H9 (cell line): ENCODE data around the gene TMEM233. TPM values are rescaled to one million over a fixed set of nuclear protein-coding genes. Genes with fewer than 3 reads are reported as not detected.

ENCODE experiments used
- DNase-seq: peaks from one replicate; pipeline ENCODE4 v3.0.0-alpha.2; 2017
- H2AFZ ChIP-seq: one replicate; pipeline ENCODE4 v1.6.1; 2013; ENCODE audit warnings: mild to moderate bottlenecking, low read length, control low read depth, moderate library complexity
- H2AK5ac ChIP-seq: 2 replicates; pipeline ENCODE4 v1.6.1; 2013; ENCODE audit warnings: low read length, control low read depth, mixed read lengths; ENCODE audit not compliant: insufficient read length
- H2BK120ac ChIP-seq: one replicate; pipeline ENCODE4 v1.6.1; 2013; ENCODE audit warnings: low read depth, mild to moderate bottlenecking, low read length, control low read depth, inconsistent platforms; ENCODE audit not compliant: poor library complexity, severe bottlenecking
- H2BK12ac ChIP-seq: 2 replicates; pipeline ENCODE4 v1.6.1; 2013; ENCODE audit warnings: low read length, control low read depth, mixed read lengths, low read depth; ENCODE audit not compliant: insufficient read length
- H2BK15ac ChIP-seq: 2 replicates; pipeline ENCODE4 v1.6.1; 2013; ENCODE audit warnings: low read depth, low read length, control low read depth
- H2BK20ac ChIP-seq: one replicate; pipeline ENCODE4 v1.6.1; 2013; ENCODE audit warnings: low read depth, mild to moderate bottlenecking, low read length, control low read depth, inconsistent platforms; ENCODE audit not compliant: poor library complexity, severe bottlenecking
- H2BK5ac ChIP-seq: 2 replicates; pipeline ENCODE4 v1.6.1; 2013; ENCODE audit warnings: low read length, control low read depth, mixed read lengths; ENCODE audit not compliant: insufficient read length
- H3K14ac ChIP-seq: 2 replicates; pipeline ENCODE4 v1.6.1; 2013; ENCODE audit warnings: low read length, control low read depth; ENCODE audit not compliant: insufficient read depth
- H3K18ac ChIP-seq: 2 replicates; pipeline ENCODE4 v1.6.1; 2013; ENCODE audit warnings: low read depth, mild to moderate bottlenecking, mixed read lengths, low read length, control low read depth; ENCODE audit not compliant: insufficient read length
- H3K23ac ChIP-seq: 2 replicates; pipeline ENCODE4 v1.6.1; 2013; ENCODE audit warnings: low read length, control low read depth, mixed read lengths, low read depth; ENCODE audit not compliant: insufficient read length
- H3K23me2 ChIP-seq: 2 replicates; pipeline ENCODE4 v1.6.1; 2013; ENCODE audit warnings: low read depth, mild to moderate bottlenecking, mixed read lengths, low read length, control low read depth; ENCODE audit not compliant: insufficient read length, poor library complexity, severe bottlenecking
- H3K27ac ChIP-seq: 2 replicates; pipeline ENCODE4 v1.5.1; 2013; ENCODE audit warnings: low read length, control low read depth, mixed read lengths, low read depth; ENCODE audit not compliant: insufficient read length
- H3K27me3 ChIP-seq: 2 replicates; pipeline ENCODE4 v1.6.1; 2013; ENCODE audit warnings: low read length, control low read depth, inconsistent platforms; ENCODE audit not compliant: insufficient read depth
- H3K4ac ChIP-seq: 2 replicates; pipeline ENCODE4 v1.6.1; 2013; ENCODE audit warnings: low read depth, mild to moderate bottlenecking, control low read depth, inconsistent platforms, low read length, moderate library complexity
- H3K4me1 ChIP-seq: 2 replicates; pipeline ENCODE4 v1.6.1; 2013; ENCODE audit warnings: low read length, control low read depth, inconsistent platforms; ENCODE audit not compliant: insufficient read depth
- H3K4me2 ChIP-seq: 2 replicates; pipeline ENCODE4 v1.6.1; 2013; ENCODE audit warnings: low read length, control low read depth, mixed read lengths; ENCODE audit not compliant: insufficient read length, insufficient read depth
- H3K56ac ChIP-seq: 2 replicates; pipeline ENCODE4 v1.6.1; 2013; ENCODE audit warnings: low read depth, mild to moderate bottlenecking, mixed read lengths, low read length, control low read depth; ENCODE audit not compliant: insufficient read length
- H3K79me1 ChIP-seq: 2 replicates; pipeline ENCODE4 v1.6.1; 2013; ENCODE audit warnings: low read depth, mild to moderate bottlenecking, moderate library complexity, low read length, control low read depth, inconsistent platforms; ENCODE audit not compliant: insufficient read depth, poor library complexity, severe bottlenecking
- H3K79me2 ChIP-seq: 2 replicates; pipeline ENCODE4 v1.6.1; 2013; ENCODE audit warnings: low read length, control low read depth, inconsistent platforms; ENCODE audit not compliant: insufficient read depth
- H3K9ac ChIP-seq: 2 replicates; pipeline ENCODE4 v1.6.1; 2013; ENCODE audit warnings: low read length, control low read depth, mixed read lengths; ENCODE audit not compliant: insufficient read length; ENCODE audit errors: extremely low read depth
- H3K9me3 ChIP-seq: one replicate; pipeline ENCODE4 v1.6.1; 2013; ENCODE audit warnings: low read depth, low read length, inconsistent platforms; ENCODE audit not compliant: control insufficient read depth
- H3T11ph ChIP-seq: one replicate; pipeline ENCODE4 v1.6.1; 2013; ENCODE audit warnings: mild to moderate bottlenecking, low read length, control low read depth, inconsistent platforms
- H4K20me1 ChIP-seq: one replicate; pipeline ENCODE4 v1.6.1; 2013; ENCODE audit not compliant: control insufficient read depth, insufficient read length, insufficient read depth
- H4K5ac ChIP-seq: 2 replicates; pipeline ENCODE4 v1.6.1; 2013; ENCODE audit warnings: low read depth, mild to moderate bottlenecking, mixed read lengths, low read length, control low read depth; ENCODE audit not compliant: insufficient read length
- H4K8ac ChIP-seq: replicated peaks from 2 replicates; pipeline ENCODE4 v1.6.1; 2013; ENCODE audit warnings: low read length, control low read depth, mixed read lengths, low read depth; ENCODE audit not compliant: insufficient read length
- H4K91ac ChIP-seq: 2 replicates; pipeline ENCODE4 v1.6.1; 2013; ENCODE audit warnings: low read depth, mild to moderate bottlenecking, moderate library complexity, mixed read lengths, low read length, control low read depth; ENCODE audit not compliant: insufficient read length
- H3K27ac Mint-ChIP-seq, 3 experiments: 2 replicates in 2 of 3; 3 replicates in 1 of 3; pipeline ENCODE4 v1.8.0; 2020 to 2021; ENCODE audit warnings: mixed read lengths in 3 of 3, mild to moderate bottlenecking in 1 of 3, moderate library complexity in 1 of 3
- H3K27me3 Mint-ChIP-seq: 2 replicates; pipeline ENCODE4 v1.8.0; 2021; ENCODE audit warnings: low read depth, mild to moderate bottlenecking, moderate library complexity, mixed read lengths
- H3K36me3 Mint-ChIP-seq, 3 experiments: 2 replicates in 2 of 3; 3 replicates in 1 of 3; pipeline ENCODE4 v1.8.0; 2020 to 2021; ENCODE audit warnings: low read depth in 3 of 3, mixed read lengths in 3 of 3; ENCODE audit not compliant: insufficient read depth in 1 of 3
- H3K4me1 Mint-ChIP-seq, 2 experiments: 2 replicates each; pipeline ENCODE4 v1.8.0; 2020; ENCODE audit warnings: mixed read lengths in 2 of 2
- H3K4me3 Mint-ChIP-seq, 2 experiments: 2 replicates in 1 of 2; 3 replicates in 1 of 2; pipeline ENCODE4 v1.8.0; 2020 to 2021; ENCODE audit warnings: mild to moderate bottlenecking in 2 of 2, mixed read lengths in 2 of 2, moderate library complexity in 1 of 2
- H3K9me3 Mint-ChIP-seq, 2 experiments: 2 replicates in 1 of 2; 3 replicates in 1 of 2; pipeline ENCODE4 v1.8.0; 2020; ENCODE audit warnings: mild to moderate bottlenecking in 2 of 2, mixed read lengths in 2 of 2, moderate library complexity in 1 of 2
- whole genome bisulfite sequencing: extraction: QIAGEN DNeasy Blood & Tissue Kit; methylation state at CpG from one replicate; pipeline ENCODE4 v1.1.7; 2013; ENCODE audit warnings: missing lambda C conversion rate, low lambda C conversion rate, mixed read lengths; ENCODE audit not compliant: insufficient read length; ENCODE audit errors: extremely low coverage; 5-methylcytosine and 5-hydroxymethylcytosine counted together
- total RNA-seq: library from RNA; stranded (reverse); gene quantifications from 2 replicates; pipeline ENCODE4 v1.2.1, GENCODE V29; 2021
- TF ChIP-seq, protein P1 (sequence below): fragments of 200-600 bp; sonication (generic); conservative IDR thresholded peaks from 3 replicates; pipeline ENCODE4 v1.8.0; 2021; ENCODE audit warnings: antibody characterized with exemption, mild to moderate bottlenecking

TMEM233 gene
- total RNA-seq, 1 experiment from 2014 or later = not detected

DNA sequence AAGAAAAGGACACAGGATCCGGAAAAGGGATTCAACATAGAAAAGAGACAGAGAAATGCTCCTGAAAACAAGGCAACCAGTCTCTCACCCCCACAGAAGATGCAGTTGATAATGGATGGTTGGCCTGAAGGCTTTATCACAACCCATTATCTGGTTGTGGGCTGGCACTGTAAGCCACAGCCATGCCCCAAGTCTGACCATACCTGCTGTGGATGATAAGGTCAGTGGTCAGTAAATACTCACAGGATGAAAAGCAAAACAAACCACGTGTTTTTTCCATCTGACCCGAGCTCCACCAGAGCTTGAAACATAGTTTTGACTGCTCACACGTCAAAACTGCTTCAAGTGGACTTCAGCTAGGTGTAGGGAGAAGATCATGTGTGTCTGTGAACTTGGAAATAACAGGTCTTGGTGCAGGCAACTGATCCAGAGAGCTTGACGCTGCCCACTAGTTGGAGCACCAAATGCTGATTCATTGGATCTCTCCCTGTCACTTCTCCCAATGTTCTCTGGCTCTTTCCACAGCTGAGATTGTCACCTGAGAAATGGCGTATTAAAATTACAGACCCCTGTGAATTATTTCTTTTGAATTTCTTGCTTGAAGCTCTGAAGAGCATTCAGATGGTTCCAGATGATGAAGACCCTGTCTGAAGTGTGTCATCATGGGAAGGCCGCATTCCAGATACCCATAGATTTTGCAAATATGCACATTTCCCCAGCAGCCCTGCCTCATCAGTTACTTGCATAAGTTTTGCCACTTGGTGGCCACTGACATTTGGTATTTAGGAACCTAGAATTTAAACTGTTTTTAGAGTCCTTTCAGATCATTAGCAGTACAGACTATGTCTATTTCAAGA lies 8.5 kb downstream of the TMEM233 start:
- Histone ChIP-seq H4K8ac (no peak overlapping the region), H2BK12ac (no peak overlapping the region), H3K4ac (no peak overlapping the region), H2BK5ac (no peak overlapping the region), H3K23me2 (no peaks in the 10 kb centered on the region), H2BK120ac (no peak overlapping the region), H4K5ac (no peak overlapping the region), H3K27me3 (no peaks in the 10 kb centered on the region; the same call in 1 of the 2 replicates), H3K18ac (no peak overlapping the region), H3K79me1 (no peaks in the 10 kb centered on the region), H3K9ac (no peak overlapping the region), H4K91ac (no peak overlapping the region), H3K27ac (no peak overlapping the region), H3K4me2 (no peak overlapping the region), H2BK15ac (no peak overlapping the region), H2AK5ac (no peak overlapping the region), H4K20me1 (no peaks in the 10 kb centered on the region), H2AFZ (no peak overlapping the region), H3K14ac (no peak overlapping the region), H3K9me3 (no peaks in the 10 kb centered on the region), H3K56ac (no peak overlapping the region), H3K4me1 (no peaks in the 10 kb centered on the region), H3K23ac (no peak overlapping the region), H3T11ph (no peak overlapping the region), H2BK20ac (no peak overlapping the region), H3K79me2 (no peaks in the 10 kb centered on the region)
- Mint-ChIP-seq H3K9me3 (no peaks in the 10 kb centered on the region), H3K4me1 (no peaks in the 10 kb centered on the region), H3K4me3 (no peak overlapping the region), H3K36me3 (no peaks in the 10 kb centered on the region), H3K27ac (no peak overlapping the region), H3K27me3 (peaks cover 63% of the 10 kb centered on the region)
- no peak for DNase-seq
- TF ChIP-seq, protein P1, sequence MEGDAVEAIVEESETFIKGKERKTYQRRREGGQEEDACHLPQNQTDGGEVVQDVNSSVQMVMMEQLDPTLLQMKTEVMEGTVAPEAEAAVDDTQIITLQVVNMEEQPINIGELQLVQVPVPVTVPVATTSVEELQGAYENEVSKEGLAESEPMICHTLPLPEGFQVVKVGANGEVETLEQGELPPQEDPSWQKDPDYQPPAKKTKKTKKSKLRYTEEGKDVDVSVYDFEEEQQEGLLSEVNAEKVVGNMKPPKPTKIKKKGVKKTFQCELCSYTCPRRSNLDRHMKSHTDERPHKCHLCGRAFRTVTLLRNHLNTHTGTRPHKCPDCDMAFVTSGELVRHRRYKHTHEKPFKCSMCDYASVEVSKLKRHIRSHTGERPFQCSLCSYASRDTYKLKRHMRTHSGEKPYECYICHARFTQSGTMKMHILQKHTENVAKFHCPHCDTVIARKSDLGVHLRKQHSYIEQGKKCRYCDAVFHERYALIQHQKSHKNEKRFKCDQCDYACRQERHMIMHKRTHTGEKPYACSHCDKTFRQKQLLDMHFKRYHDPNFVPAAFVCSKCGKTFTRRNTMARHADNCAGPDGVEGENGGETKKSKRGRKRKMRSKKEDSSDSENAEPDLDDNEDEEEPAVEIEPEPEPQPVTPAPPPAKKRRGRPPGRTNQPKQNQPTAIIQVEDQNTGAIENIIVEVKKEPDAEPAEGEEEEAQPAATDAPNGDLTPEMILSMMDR = no peak
- WGBS = no CpG with 5 or more reads among the region's 7 CpGs
